Activated gamma-delta T cell (primary cell): ENCODE results near the gene GPR173.

Experiments
- DNase-seq: peaks from one replicate; lab custom pipeline; 2025; lab: John Stamatoyannopoulos, UW

The GPR173 gene

GRCh38 chrX:53071604-53072417 is 23.2 kb downstream of the GPR173 start:
- DNase-seq, result no peak

- no peak for DNase-seq
Measured at GRCh38 chrX:53072418-53073114, 24.0 kb downstream of the GPR173 start.

DNA sequence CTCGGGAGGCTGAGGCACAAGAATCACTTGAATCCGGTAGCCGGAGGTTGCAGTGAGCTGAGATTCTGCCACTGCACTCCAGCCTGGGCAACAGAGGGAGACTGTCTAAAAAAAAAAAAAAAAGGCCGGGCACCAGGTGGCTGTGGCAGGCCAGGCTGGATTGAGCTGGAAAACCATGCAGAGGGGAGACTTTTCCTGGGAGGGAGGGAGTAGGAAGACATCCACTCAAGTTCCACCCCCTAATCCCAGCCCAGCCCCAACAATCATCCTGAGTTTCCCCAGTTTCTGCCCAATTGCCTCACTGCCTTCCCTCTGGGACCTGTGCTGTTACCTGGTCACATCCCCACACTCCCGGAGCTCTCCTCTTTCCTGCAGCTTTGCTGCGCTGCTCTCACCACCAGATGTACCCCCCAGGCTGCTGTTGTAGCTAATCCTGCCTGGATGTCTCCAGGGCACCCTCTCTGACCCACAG is 24.6 kb downstream of the GPR173 start:
- no peak for DNase-seq

DNA sequence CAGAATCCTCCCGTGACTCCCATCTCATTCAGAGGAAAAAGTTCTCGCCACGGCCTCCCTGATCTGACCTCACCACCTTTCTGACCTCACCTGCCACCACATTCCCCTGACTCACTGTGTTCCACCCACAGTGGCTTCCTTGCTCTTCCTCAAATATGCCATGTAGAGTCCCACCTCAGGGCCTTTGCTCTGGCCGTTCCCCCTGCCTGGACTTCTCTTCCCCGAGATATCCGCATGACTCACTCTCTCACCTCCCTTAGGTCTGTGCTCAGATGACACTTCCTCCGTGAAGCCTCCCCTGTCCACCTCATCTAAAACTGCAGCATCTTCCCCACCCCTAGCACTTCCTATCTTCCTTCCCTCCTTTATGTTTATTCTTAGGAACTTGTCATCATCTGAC is 26.4 kb downstream of the GPR173 start:
- DNase-seq, result no peak

DNA sequence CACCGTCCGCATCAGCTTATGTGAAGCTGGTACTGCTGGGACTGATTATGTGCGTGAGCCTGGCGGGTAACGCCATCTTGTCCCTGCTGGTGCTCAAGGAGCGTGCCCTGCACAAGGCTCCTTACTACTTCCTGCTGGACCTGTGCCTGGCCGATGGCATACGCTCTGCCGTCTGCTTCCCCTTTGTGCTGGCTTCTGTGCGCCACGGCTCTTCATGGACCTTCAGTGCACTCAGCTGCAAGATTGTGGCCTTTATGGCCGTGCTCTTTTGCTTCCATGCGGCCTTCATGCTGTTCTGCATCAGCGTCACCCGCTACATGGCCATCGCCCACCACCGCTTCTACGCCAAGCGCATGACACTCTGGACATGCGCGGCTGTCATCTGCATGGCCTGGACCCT is 28.1 kb downstream of the GPR173 start:
- DNase-seq, result no peak

- no peak for DNase-seq
Measured at GRCh38 chrX:53077207-53078197, 28.9 kb downstream of the GPR173 start.

GRCh38 chrX:53078943-53079342 is 30.4 kb downstream of the GPR173 start:
- DNase-seq, result no peak

- no peak for DNase-seq
Measured at GRCh38 chrX:53080628-53081580, 32.3 kb downstream of the GPR173 start.

GRCh38 chrX:53081925-53082772 is 33.6 kb downstream of the GPR173 start, which contains the start of gene TSPYL2:
Gene TSPYL2, plus strand, starts transcription at chrX:53082367. Its CDS starts 132 bp downstream, at chrX:53082499.
- DNase-seq, result peak; percentile 87

GRCh38 chrX:53082773-53083616 is 34.4 kb downstream of the GPR173 start:
- DNase-seq, result no peak

DNA sequence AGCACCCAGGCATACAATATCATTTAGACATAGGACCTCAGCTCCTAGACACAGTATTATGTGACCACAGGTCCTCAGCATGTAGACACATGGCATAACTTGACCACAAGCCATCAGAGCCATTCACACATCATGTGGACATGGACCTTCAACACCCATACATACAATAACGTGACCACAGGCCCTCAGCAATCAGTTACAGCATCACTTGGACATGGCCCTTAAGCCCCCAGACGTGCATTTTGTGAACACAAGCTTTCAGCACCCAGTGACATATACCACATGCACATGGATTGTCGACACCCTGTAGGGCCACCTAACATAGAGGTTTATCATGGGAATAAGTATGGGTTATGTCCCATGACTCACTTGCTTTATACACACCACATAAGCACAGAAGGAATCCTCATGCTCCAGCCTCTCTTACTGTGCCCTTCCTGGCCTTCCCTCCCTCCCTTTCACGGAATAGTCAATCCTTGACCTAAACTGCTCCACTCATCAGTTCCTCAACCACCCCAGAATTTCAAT is 35.5 kb downstream of the GPR173 start:
- DNase-seq, result no peak

DNA sequence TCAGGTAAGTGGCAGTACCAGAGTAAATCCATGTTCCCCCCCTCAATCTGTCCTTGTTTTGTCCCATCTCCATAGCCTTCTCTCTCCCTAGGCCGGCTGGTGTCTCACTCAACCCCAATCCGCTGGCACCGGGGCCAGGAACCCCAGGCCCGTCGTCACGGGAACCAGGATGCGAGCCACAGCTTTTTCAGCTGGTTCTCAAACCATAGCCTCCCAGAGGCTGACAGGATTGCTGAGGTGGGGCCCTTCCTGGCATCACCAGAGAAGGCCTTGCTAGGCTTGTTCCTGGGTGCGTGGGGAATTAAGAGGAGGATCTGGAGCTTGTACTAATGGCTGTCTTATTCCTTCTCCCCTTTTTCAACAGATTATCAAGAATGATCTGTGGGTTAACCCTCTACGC is 36.3 kb downstream of the GPR173 start:
- DNase-seq, result no peak

DNA sequence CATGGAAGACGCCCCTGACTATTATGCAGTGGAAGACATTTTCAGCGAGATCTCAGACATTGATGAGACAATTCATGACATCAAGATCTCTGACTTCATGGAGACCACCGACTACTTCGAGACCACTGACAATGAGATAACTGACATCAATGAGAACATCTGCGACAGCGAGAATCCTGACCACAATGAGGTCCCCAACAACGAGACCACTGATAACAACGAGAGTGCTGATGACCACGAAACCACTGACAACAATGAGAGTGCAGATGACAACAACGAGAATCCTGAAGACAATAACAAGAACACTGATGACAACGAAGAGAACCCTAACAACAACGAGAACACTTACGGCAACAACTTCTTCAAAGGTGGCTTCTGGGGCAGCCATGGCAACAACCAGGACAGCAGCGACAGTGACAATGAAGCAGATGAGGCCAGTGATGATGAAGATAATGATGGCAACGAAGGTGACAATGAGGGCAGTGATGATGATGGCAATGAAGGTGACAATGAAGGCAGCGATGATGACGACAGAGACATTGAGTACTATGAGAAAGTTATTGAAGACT is 37.2 kb downstream of the GPR173 start:
- DNase-seq, result no peak

DNA sequence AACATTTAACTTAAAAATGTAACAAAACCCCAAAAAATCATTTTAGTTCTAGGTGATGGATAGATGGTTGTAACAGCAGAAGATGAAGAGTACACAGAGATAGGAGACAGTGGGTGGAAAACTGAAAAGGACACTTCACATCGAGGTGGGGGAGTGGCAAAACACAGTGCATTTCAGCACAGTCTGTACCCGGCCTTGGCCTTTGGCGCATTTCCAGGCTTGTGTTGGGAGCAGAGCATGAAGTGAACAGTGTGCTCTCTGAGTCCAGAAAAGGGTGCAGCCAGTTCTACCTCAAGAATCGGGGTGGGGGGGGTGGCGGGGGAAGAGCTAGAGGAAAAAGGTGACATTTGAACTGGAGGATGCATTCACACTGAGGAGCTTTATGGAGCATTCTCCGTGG is 37.9 kb downstream of the GPR173 start:
- no peak for DNase-seq

GRCh38 chrX:53087388-53087831 is 38.8 kb downstream of the GPR173 start:
- DNase-seq, result no peak

DNA sequence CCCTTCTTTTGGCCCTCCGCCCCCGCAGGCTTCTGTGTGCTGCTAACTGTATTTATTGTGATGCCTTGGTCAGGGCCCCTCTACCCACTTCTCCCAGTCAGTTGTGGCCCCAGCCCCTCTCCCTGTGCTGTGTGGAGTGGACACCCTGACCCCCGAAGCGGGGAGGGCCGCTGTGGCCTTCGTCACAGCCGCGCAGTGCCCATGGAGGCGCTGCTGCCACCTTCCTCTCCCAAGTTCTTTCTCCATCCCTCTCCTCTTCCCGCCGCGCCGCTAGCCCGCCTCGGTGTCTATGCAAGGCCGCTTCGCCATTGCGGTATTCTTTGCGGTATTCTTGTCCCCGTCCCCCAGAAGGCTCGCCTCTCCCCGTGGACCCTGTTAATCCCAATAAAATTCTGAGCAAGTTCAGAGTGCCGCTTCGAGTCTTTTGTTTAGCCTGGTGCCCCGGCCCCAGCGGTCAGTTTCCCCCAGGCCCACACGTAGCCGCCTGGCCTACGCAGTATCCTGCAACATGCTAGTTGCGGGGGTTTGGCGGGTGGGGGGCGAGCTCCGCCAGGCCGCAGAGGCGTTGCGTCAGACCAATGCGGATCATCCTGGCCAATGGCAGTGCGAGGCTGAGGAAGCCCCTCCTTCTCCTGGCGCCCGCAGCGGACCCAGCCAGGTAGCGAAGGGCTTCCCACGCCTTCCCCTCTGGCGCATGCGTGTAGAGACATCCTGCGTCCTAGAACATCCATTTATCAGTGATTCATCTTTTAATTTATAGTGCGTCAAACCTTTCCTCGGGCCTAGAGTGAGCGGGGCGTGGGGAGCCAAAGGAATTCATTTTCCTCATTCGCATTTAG is 39.8 kb downstream of the GPR173 start:
- DNase-seq, result peak; percentile 51

- no peak for DNase-seq
Measured at GRCh38 chrX:53089224-53089842, 40.7 kb downstream of the GPR173 start.
